ENCODE data around the gene EDEM3. TPM values are rescaled to one million over a fixed set of nuclear protein-coding genes. Genes with fewer than 3 reads are reported as not detected.

EDEM3 gene
- total RNA-seq, 1 experiment from 2014 or later: 44.5 TPM

DNA sequence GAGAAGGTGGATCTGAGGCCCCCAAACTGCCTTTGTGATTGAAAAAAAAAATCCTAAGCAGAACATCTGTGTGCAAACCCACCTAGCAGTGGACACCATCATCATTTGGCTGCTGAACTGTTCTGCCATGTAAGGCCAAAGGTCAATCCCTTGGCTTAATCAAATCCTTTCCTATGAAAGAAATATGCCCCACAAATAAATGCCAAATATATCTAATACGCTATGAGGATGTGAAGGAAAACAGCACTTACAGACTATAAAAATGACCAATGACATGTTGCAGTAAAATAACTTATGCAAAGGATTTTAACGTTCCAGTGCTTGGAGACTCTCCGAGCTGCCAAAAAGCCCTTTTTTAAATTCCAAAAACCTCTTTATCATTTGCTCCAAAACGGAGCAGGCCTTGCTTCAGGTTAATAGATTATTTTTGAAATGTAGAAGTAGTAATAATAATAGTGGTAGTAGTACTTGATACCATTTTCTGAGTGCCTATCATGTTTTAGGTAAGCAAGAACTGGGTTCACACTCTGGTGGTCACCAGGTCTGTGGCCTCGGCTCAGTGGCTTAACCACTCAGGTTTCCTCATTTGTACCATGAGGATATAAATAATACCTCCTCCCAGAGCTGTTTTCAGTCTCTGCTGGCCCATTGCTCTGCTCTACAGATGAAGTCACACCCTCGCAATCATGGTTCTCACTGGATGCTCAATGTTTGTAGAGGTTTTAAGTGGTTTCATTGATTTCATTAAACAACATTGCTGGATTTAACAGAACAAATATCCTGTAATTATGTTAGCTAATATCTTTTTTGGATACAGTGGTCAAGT lies 47.9 kb upstream of the EDEM3 start:
- BruUV-seq (replicated peaks): no TSS peak
- Mint-ChIP-seq H3K4me3 (ENCODE audit: low read depth, unreplicated experiment) (no peak overlapping the region), H3K9me3 (ENCODE audit: low read depth, unreplicated experiment) (no peaks in the 10 kb centered on the region), H3K36me3 (ENCODE audit: insufficient read depth, unreplicated experiment) (no peaks in the 10 kb centered on the region), H3K4me1 (ENCODE audit: low read depth, unreplicated experiment) (peaks cover 9% of the 10 kb centered on the region), H3K27me3 (ENCODE audit: unreplicated experiment) (no peaks in the 10 kb centered on the region), H3K27ac (ENCODE audit: unreplicated experiment) (no peak overlapping the region)
- TF ChIP-seq, protein P1, sequence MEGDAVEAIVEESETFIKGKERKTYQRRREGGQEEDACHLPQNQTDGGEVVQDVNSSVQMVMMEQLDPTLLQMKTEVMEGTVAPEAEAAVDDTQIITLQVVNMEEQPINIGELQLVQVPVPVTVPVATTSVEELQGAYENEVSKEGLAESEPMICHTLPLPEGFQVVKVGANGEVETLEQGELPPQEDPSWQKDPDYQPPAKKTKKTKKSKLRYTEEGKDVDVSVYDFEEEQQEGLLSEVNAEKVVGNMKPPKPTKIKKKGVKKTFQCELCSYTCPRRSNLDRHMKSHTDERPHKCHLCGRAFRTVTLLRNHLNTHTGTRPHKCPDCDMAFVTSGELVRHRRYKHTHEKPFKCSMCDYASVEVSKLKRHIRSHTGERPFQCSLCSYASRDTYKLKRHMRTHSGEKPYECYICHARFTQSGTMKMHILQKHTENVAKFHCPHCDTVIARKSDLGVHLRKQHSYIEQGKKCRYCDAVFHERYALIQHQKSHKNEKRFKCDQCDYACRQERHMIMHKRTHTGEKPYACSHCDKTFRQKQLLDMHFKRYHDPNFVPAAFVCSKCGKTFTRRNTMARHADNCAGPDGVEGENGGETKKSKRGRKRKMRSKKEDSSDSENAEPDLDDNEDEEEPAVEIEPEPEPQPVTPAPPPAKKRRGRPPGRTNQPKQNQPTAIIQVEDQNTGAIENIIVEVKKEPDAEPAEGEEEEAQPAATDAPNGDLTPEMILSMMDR (IDR thresholded peaks at IDR 0.05; ENCODE audit: unreplicated experiment): no peak
- CTCF ChIA-PET: no interaction called here
- intact Hi-C loops (cut with micrococcal nuclease; ENCODE audit: unreplicated experiment): loop anchor here (5.0 kb wide), 1 partner anchor 875 kb away; no protein-coding TSS in a partner anchor
- no peak for DNase-seq

DNA sequence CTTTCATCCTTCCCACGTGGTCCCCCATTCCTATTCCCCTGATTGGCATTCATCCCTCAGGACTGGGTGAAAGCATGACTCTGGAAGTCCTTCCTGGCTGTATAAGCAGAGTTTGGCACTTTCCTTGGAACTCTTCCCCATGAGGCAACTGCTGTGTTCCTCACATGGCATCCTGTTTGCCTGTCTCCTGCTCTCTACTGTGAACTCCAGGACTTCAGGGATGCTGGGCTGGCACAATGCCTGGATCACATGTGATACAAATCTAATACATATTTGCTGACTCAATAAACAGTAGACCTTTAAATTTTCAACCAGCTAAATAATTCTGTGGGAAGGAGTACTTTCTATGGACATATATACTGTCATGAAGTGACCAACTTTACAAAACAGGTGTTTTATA lies 46.8 kb upstream of the EDEM3 start:
- CTCF ChIA-PET: no interaction called here
- DNase-seq: no peak
- intact Hi-C loops (cut with micrococcal nuclease; ENCODE audit: unreplicated experiment): loop anchor here (5.0 kb wide), 1 partner anchor 876 kb away; no protein-coding TSS in a partner anchor

DNA sequence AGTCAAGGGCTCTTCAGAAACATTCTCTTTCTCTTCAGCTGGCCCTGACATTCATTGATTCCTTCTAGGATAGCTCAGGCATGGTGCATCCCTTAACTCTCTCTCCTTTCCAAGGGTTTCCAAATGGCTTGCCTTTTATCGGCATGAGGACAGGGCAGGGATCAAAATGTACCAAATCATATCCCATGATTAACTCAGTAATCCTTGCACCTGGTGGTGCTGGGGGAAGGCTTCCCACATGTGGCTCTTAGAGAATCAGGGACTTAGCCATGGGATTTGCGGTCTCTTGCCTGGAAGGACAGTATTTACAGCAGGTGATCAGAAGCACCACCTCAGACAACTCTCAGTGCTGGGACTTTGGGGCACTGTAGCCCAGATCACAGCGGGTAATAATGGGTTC lies 46.2 kb upstream of the EDEM3 start:
- DNase-seq: no peak
- CTCF ChIA-PET: no interaction called here
- no peak overlapping the region for H3K4me3 Mint-ChIP-seq (ENCODE audit: low read depth, unreplicated experiment)
- H3K27me3 Mint-ChIP-seq (ENCODE audit: unreplicated experiment): no peaks in the 10 kb centered on the region
- no peaks in the 10 kb centered on the region for H3K9me3 Mint-ChIP-seq (ENCODE audit: low read depth, unreplicated experiment)
- TF ChIP-seq, protein P1 (IDR thresholded peaks at IDR 0.05; ENCODE audit: unreplicated experiment): no peak
- BruUV-seq (replicated peaks): no TSS peak
- H3K4me1 Mint-ChIP-seq (ENCODE audit: low read depth, unreplicated experiment): peaks cover 9% of the 10 kb centered on the region
- no peak overlapping the region for H3K27ac Mint-ChIP-seq (ENCODE audit: unreplicated experiment)
- intact Hi-C loops (cut with micrococcal nuclease; ENCODE audit: unreplicated experiment): loop anchor here (5.0 kb wide), 1 partner anchor 876 kb away; no protein-coding TSS in a partner anchor
- H3K36me3 Mint-ChIP-seq (ENCODE audit: insufficient read depth, unreplicated experiment): no peaks in the 10 kb centered on the region

More for the DNA sequence above, 46.8 kb upstream of the EDEM3 start:
- Mint-ChIP-seq H3K4me3 (ENCODE audit: low read depth, unreplicated experiment) (no peak overlapping the region), H3K27me3 (ENCODE audit: unreplicated experiment) (no peaks in the 10 kb centered on the region), H3K27ac (ENCODE audit: unreplicated experiment) (no peak overlapping the region), H3K36me3 (ENCODE audit: insufficient read depth, unreplicated experiment) (no peaks in the 10 kb centered on the region), H3K9me3 (ENCODE audit: low read depth, unreplicated experiment) (no peaks in the 10 kb centered on the region), H3K4me1 (ENCODE audit: low read depth, unreplicated experiment) (peaks cover 9% of the 10 kb centered on the region)
- TF ChIP-seq, protein P1 (IDR thresholded peaks at IDR 0.05; ENCODE audit: unreplicated experiment): no peak
- no TSS peak for BruUV-seq (replicated peaks)

DNA sequence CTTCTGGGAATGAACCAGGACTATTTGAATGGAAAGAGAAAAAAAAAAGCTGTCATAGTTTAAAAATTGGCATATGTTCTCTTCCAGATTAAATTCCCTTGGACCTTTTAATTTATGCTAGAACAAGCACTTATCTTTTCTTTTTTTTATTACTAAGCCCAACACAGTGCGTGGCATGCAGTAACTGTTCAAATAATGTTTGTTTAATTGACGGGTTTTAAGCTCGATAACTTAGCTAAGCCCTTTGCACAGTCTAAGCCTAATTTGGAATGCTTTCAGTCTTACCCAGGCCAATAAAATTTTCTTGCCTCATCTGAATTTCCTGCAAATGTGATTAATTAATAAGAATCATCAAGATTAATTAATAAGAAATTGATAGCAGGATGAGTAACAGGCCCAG lies 39.3 kb upstream of the EDEM3 start:
- BruUV-seq (replicated peaks): no TSS peak
- intact Hi-C loops (cut with micrococcal nuclease; ENCODE audit: unreplicated experiment): loop anchor here (2.0 kb wide), 1 partner anchor 39 kb away; the partner anchor contains the start of gene EDEM3
- Mint-ChIP-seq H3K27ac (ENCODE audit: unreplicated experiment) (no peak overlapping the region), H3K36me3 (ENCODE audit: insufficient read depth, unreplicated experiment) (no peaks in the 10 kb centered on the region), H3K27me3 (ENCODE audit: unreplicated experiment) (no peaks in the 10 kb centered on the region), H3K4me3 (ENCODE audit: low read depth, unreplicated experiment) (no peak overlapping the region), H3K9me3 (ENCODE audit: low read depth, unreplicated experiment) (no peaks in the 10 kb centered on the region), H3K4me1 (ENCODE audit: low read depth, unreplicated experiment) (peaks cover 41% of the 10 kb centered on the region)
- CTCF ChIA-PET: interaction anchor here (0.5 kb wide), 1 partner anchor 11 kb away, joined by 3 read pairs; no protein-coding TSS in a partner anchor
- no peak for DNase-seq
- TF ChIP-seq, protein P1 (IDR thresholded peaks at IDR 0.05; ENCODE audit: unreplicated experiment): no peak
